ENCODE measurements around the gene ANP32A. TPM values are rescaled to one million over a fixed set of nuclear protein-coding genes. Genes with fewer than 3 reads are reported as not detected.

ANP32A gene
- total RNA-seq, 6 experiments from 2014 or later = 95.7 to 130 (median 118) TPM

- no peaks in the 10 kb centered on the region for H3K4me1 Mint-ChIP-seq (ENCODE audit: low read depth)
- H3K9me3 Mint-ChIP-seq = peaks cover 9% of the 10 kb centered on the region; the same call in 1 of the 2 replicates
- DNase-seq = no peak
- TF ChIP-seq CTCF (IDR thresholded peaks at IDR 0.05) = peak; percentile 31
- no peak overlapping the region for H3K4me3 Mint-ChIP-seq
- peaks cover 12% of the 10 kb centered on the region for H3K27me3 Mint-ChIP-seq (ENCODE audit: insufficient read depth)
- H3K27ac Mint-ChIP-seq = no peak overlapping the region
- H3K36me3 Mint-ChIP-seq (ENCODE audit: low read depth) = peaks cover 46% of the 10 kb centered on the region
Observed at GRCh38 chr15:68778876-68779275, 41.8 kb downstream of the ANP32A start.

DNA sequence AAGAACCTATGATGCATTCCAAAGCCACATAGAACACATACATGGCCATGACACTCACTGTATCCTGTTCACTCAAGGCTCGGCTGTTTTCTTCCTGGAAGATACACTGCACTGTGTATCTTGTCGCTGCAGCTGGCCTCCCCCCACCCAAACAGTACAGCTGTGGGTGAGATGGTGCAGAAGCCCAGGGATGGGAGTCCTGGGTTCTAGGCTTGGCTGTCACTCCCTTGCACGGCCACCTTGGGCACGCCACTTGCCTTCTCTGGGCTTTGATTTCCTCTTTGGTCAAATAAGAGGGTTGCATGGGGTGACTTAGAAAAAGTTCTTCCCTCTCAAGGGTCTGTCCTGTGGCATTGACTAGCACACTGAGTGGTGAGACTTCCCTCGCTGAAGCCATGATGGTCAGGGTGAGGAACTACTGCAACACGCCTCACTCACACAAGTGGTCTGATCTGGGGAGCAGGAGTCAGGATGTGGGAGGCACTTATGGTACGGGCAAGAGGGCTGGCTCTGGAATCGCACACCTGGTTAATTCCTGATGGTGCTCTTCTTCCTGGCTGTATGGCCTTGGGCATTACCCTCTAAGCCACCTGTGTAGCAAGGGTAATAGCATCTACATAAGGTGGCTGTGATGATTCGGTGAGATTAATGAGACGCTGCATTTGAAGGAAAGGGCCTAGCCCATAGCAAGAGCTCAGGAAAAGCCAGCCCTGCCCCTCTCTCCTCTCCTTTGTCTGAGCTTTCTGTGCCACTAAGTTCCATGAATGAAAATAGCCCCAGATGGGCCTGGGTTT lies 44.0 kb downstream of the ANP32A start:
- Mint-ChIP-seq H3K27me3 (ENCODE audit: insufficient read depth) (peaks cover 12% of the 10 kb centered on the region), H3K9me3 (peaks cover 9% of the 10 kb centered on the region; the same call in 1 of the 2 replicates), H3K27ac (no peak overlapping the region), H3K4me3 (no peak overlapping the region), H3K36me3 (ENCODE audit: low read depth) (peaks cover 32% of the 10 kb centered on the region), H3K4me1 (ENCODE audit: low read depth) (no peaks in the 10 kb centered on the region)
- TF ChIP-seq CTCF (IDR thresholded peaks at IDR 0.05) = no peak
- no peak for DNase-seq

DNA sequence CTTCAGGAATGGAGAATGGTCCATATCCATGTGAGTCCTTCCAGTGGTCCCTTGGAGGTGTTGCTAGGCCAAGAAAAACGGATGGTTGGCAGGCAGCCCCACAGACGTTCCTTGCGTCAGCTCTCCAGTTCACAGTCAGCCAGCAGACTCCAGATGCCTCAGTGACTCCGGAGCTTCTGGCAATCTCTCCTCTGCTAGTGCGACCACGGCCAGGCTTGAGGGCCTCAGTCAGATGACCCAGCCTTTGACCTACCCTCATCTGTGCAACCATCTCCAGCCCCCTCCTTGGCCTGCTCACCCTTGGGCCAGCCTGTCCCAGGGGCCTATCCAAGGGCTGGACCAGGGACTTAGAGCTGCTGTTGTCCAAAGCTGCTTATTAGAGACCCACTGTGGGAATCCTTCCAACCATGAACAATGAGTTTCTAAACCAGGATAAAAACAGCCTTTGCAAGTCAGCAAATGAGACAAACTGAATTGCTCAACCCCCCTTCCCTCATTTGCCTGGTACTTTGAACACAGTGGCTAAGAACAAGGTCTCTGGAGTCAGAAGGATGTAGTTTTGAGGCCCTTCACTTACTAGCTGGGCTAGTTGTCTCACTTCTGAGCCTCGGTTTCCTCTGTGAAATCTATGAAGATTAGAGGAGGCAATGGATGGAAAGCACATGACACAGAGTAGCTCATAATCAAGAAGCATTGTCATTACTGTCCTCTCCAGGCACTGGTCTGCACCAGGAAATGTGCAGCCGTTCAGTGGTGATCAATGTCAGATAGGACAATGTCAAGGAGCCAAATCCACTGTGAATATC lies 44.8 kb downstream of the ANP32A start:
- peaks cover 12% of the 10 kb centered on the region for H3K27me3 Mint-ChIP-seq (ENCODE audit: insufficient read depth)
- H3K36me3 Mint-ChIP-seq (ENCODE audit: low read depth) = peaks cover 32% of the 10 kb centered on the region
- peaks cover 9% of the 10 kb centered on the region; the same call in 1 of the 2 replicates for H3K9me3 Mint-ChIP-seq
- H3K27ac Mint-ChIP-seq = no peak overlapping the region
- H3K4me3 Mint-ChIP-seq = no peak overlapping the region; the same call in 1 of the 2 replicates
- no peak for TF ChIP-seq CTCF (IDR thresholded peaks at IDR 0.05)
- H3K4me1 Mint-ChIP-seq (ENCODE audit: low read depth) = no peaks in the 10 kb centered on the region
- no peak for DNase-seq

DNA sequence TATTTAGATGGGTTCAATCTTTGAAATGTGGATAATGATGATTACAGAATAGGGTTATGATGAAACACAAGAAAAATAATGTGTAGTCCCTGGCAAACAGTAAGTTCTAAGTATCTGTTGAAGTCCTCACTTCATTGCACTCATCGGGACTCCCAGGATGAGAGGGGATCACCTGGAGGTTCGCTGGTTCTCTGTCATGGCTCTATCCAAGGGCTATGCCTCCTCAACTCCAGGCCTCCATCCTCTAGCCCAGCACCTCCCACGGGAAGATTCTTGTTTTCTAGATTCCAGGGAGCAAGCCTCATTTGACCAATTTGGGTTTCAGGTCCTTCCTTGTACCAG lies 45.5 kb downstream of the ANP32A start:
- TF ChIP-seq CTCF (IDR thresholded peaks at IDR 0.05) = no peak

GRCh38 chr15:68774521-68775235 lies 46.0 kb downstream of the ANP32A start:
- Mint-ChIP-seq H3K27me3 (ENCODE audit: insufficient read depth) (peaks cover 17% of the 10 kb centered on the region), H3K4me1 (ENCODE audit: low read depth) (no peaks in the 10 kb centered on the region), H3K4me3 (no peak overlapping the region), H3K27ac (no peak overlapping the region), H3K9me3 (peaks cover 9% of the 10 kb centered on the region; the same call in 1 of the 2 replicates), H3K36me3 (ENCODE audit: low read depth) (peaks cover 23% of the 10 kb centered on the region)
- no peak for TF ChIP-seq CTCF (IDR thresholded peaks at IDR 0.05)
- no peak for DNase-seq

More for the DNA sequence above, 45.5 kb downstream of the ANP32A start:
- H3K27me3 Mint-ChIP-seq (ENCODE audit: insufficient read depth) = peaks cover 14% of the 10 kb centered on the region
- H3K4me1 Mint-ChIP-seq (ENCODE audit: low read depth) = no peaks in the 10 kb centered on the region
- H3K36me3 Mint-ChIP-seq (ENCODE audit: low read depth) = peaks cover 28% of the 10 kb centered on the region
- DNase-seq = no peak
- peaks cover 9% of the 10 kb centered on the region; the same call in 1 of the 2 replicates for H3K9me3 Mint-ChIP-seq
- no peak overlapping the region for H3K4me3 Mint-ChIP-seq
- no peak overlapping the region for H3K27ac Mint-ChIP-seq
